GM12878 (cell line): ENCODE results near the gene CDKN2B-AS1. TPM values are rescaled to one million over a fixed set of nuclear protein-coding genes. Genes with fewer than 3 reads are reported as not detected.

ENCODE experiments used
- ATAC-seq: fragments of 200-7000 bp; cut with Tn5 transposase; 3 replicates; pipeline ENCODE4 v1.9.1; 2020; ENCODE audit warnings: mild to moderate bottlenecking, moderate library complexity
- BruUV-seq: library from RNA; stranded (reverse); fragments of 400-500 nt; replicated peaks from 2 replicates; lab custom pipeline; 2021; lab: Mats Ljungman, UMichigan
- CTCF ChIA-PET: fragments of 300-600 bp; sonication (Branson Sonifier 250); formaldehyde crosslinking; extraction: SDS; loops from one replicate; lab custom pipeline; 2021; ENCODE audit warnings: inconsistent platforms; lab: Yijun Ruan, JAX
- POLR2A ChIA-PET: fragments of 350-600 bp; formaldehyde crosslinking; extraction: SDS; loops from one replicate; lab custom pipeline; 2021; ENCODE audit warnings: inconsistent platforms; lab: Charles Lee
- RAD21 ChIA-PET: fragments of 300-600 bp; sonication (Branson Sonifier 250); formaldehyde crosslinking; loops from one replicate; lab custom pipeline; 2023; ENCODE audit warnings: antibody characterized with exemption; ENCODE audit not compliant: unreplicated experiment; lab: Charles Lee
- SMC1A ChIA-PET: fragments of 300-600 bp; sonication (Branson Sonifier 250); formaldehyde crosslinking; loops from one replicate; lab custom pipeline; 2023; ENCODE audit not compliant: unreplicated experiment, uncharacterized antibody; lab: Charles Lee
- DNase-seq: peaks from one replicate; pipeline ENCODE4 v3.0.0-alpha.2; 2011; ENCODE audit warnings: low read depth, low spot score
- FAIRE-seq: peaks from 3 replicates; lab custom pipeline; 2011; peaks lifted over from hg19 to GRCh38; lab: Jason Lieb, UNC
- H2AFZ ChIP-seq: 2 replicates; pipeline ENCODE4 v1.6.0; 2011; ENCODE audit warnings: low read depth, low read length, control low read depth; ENCODE audit not compliant: control insufficient read depth
- H3K27ac ChIP-seq: 2 replicates; pipeline ENCODE4 v1.5.1; 2011; ENCODE audit warnings: control low read depth; ENCODE audit not compliant: control insufficient read depth, insufficient read depth
- H3K27me3 ChIP-seq, 2 experiments: replicated peaks in 1 of 2; 2 replicates each; pipeline versions ENCODE4 v1.6.0 to v1.6.1; 2011; ENCODE audit warnings: low read length in 1 of 2; ENCODE audit not compliant: control insufficient read depth in 2 of 2, insufficient read depth in 2 of 2
- H3K36me3 ChIP-seq, 2 experiments: 2 replicates each; pipeline ENCODE4 v1.5.1; 2011; ENCODE audit warnings: low read length in 1 of 2; ENCODE audit not compliant: control insufficient read depth in 2 of 2, insufficient read depth in 2 of 2
- H3K4me1 ChIP-seq: 2 replicates; pipeline ENCODE4 v1.6.1; 2011; ENCODE audit warnings: mild to moderate bottlenecking, low read length, moderate library complexity, mixed read lengths; ENCODE audit not compliant: control insufficient read depth, insufficient read depth
- H3K4me2 ChIP-seq: 2 replicates; pipeline ENCODE4 v1.6.0; 2011; ENCODE audit warnings: control low read depth; ENCODE audit not compliant: control insufficient read depth, insufficient read depth
- H3K4me3 ChIP-seq: fragments of 200-600 bp; sonication (generic); 2 replicates; pipeline ENCODE4 v1.5.1; 2016
- H3K79me2 ChIP-seq: 2 replicates; pipeline ENCODE4 v1.6.0; 2011; ENCODE audit warnings: low read length; ENCODE audit not compliant: control insufficient read depth, insufficient read depth
- H3K9ac ChIP-seq: 2 replicates; pipeline ENCODE4 v1.8.0; 2011; ENCODE audit warnings: low read length, control low read depth, mixed read lengths; ENCODE audit not compliant: control insufficient read depth, insufficient read depth
- H3K9me3 ChIP-seq: replicated peaks from 3 replicates; pipeline ENCODE4 v1.5.1; 2011; ENCODE audit warnings: mild to moderate bottlenecking, low read length; ENCODE audit not compliant: control insufficient read depth, insufficient read depth
- H4K20me1 ChIP-seq: 2 replicates; pipeline ENCODE4 v1.6.0; 2011; ENCODE audit not compliant: control insufficient read depth, insufficient read depth
- EED ChIP-seq: sonication (generic); IDR thresholded peaks from 2 replicates; pipeline ENCODE4 v1.6.1; 2016; ENCODE audit warnings: antibody characterized with exemption, low read depth
- NFYB ChIP-seq: IDR thresholded peaks from 2 replicates; pipeline ENCODE4 v1.6.1; 2011; ENCODE audit warnings: low read depth, mild to moderate bottlenecking, low read length, improper control_type of control experiment, moderate library complexity; ENCODE audit not compliant: insufficient read depth
- NRF1 ChIP-seq: conservative IDR thresholded peaks from 2 replicates; pipeline ENCODE4 v1.6.1; 2011; ENCODE audit warnings: mild to moderate bottlenecking, low read depth, low read length, improper control_type of control experiment
- SUPT20H ChIP-seq: IDR thresholded peaks from 2 replicates; pipeline ENCODE4 v1.6.1; 2011; ENCODE audit warnings: low read depth, mild to moderate bottlenecking, low read length, moderate library complexity, borderline replicate concordance; ENCODE audit not compliant: control insufficient read depth
- TCF12 ChIP-seq: IDR thresholded peaks from 2 replicates; pipeline ENCODE4 v1.6.1; 2011; ENCODE audit warnings: low read depth, mild to moderate bottlenecking, low read length
- WGBS: methylation state at CpG from one replicate; pipeline ENCODE4 v1.1.6; 2016; ENCODE audit warnings: low lambda C conversion rate; ENCODE audit not compliant: insufficient replicate concordance, insufficient coverage; ENCODE audit errors: missing lambda C conversion rate; 5-methylcytosine and 5-hydroxymethylcytosine counted together
- in situ Hi-C: fragments of 300-500 bp; cut with MboI; formaldehyde crosslinking; loops from 9 replicates; pipeline ENCODE4 v1.14.3; 2018; ENCODE audit warnings: mixed read lengths
- intact Hi-C: fragments of 100-400 bp; cut with micrococcal nuclease; formaldehyde crosslinking; loops from one replicate; pipeline ENCODE4 v1.14.2; 2022; ENCODE audit not compliant: unreplicated experiment
- polyA plus RNA-seq, 11 experiments: library from polyadenylated mRNA; depleted of rRNA in 4 of 11; unstranded in 6 of 11; stranded (reverse) in 5 of 11; fragments of >200 nt; fragmentation: Nextera tagmentation in 4 of 11; fragmentation: Illumina TruSeq in 1 of 11; extraction: Ambion mirVana in 4 of 11; extraction: Trizol in 1 of 11; gene quantifications; 1 replicate in 1 of 11; 2 replicates in 10 of 11; pipeline versions ENCODE4 v1.2.1 to v1.2.3, GENCODE V29; 2011 to 2016; ENCODE audit warnings: inconsistent platforms in 2 of 11, missing spikeins in 2 of 11, low read depth in 1 of 11
- total RNA-seq, 4 experiments: library from RNA; depleted of rRNA in 3 of 4; stranded (reverse); fragments of >200 nt in 3 of 4; fragmentation: Illumina TruSeq in 1 of 4; extraction: Trizol in 1 of 4; gene quantifications; 2 replicates each; pipeline versions ENCODE4 v1.2.1 to v1.2.3, GENCODE V29; 2013 to 2021
- TF ChIP-seq, protein P1 (sequence below): fragments of 450-650 bp; formaldehyde crosslinking; IDR thresholded peaks from 2 replicates; pipeline ENCODE4 v1.4.0; 2020; ENCODE audit warnings: mild to moderate bottlenecking, moderate library complexity
- TF ChIP-seq, protein P2 (sequence below): IDR thresholded peaks from 2 replicates; pipeline ENCODE4 v1.6.1; 2011; ENCODE audit warnings: borderline replicate concordance, low read depth, mild to moderate bottlenecking, moderate library complexity, low read length; ENCODE audit not compliant: insufficient read depth, poor library complexity, severe bottlenecking
- TF ChIP-seq, protein P3 (sequence below): fragments of 450-650 bp; conservative IDR thresholded peaks from 2 replicates; pipeline ENCODE4 v1.6.1; 2017; ENCODE audit warnings: mild to moderate bottlenecking, moderate library complexity

The CDKN2B-AS1 gene
- total and polyA plus RNA-seq, 10 of the 15 experiments (the other 5 are each of a cell fraction or from before 2014, with no cell fraction given): 0.22 to 2.2 (median 1.0) TPM; not detected in 1

DNA sequence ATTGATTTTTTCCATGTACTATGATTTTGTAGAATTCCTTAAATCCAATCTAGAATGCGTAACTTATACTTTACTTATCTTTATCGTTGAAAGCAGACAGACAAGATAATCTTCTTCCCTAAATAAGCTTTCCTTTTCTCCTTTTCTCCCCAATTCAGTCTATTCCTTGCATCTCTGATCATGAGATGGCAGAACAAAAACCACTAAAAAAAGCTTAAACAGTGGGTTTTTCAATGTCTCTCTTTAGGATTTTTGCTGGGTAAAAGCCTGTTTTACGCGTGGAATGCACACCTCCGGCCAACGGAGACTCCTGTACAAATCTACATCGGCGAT lies 13.8 kb downstream of the CDKN2B-AS1 start (continued):
- TF ChIP-seq, protein P1, sequence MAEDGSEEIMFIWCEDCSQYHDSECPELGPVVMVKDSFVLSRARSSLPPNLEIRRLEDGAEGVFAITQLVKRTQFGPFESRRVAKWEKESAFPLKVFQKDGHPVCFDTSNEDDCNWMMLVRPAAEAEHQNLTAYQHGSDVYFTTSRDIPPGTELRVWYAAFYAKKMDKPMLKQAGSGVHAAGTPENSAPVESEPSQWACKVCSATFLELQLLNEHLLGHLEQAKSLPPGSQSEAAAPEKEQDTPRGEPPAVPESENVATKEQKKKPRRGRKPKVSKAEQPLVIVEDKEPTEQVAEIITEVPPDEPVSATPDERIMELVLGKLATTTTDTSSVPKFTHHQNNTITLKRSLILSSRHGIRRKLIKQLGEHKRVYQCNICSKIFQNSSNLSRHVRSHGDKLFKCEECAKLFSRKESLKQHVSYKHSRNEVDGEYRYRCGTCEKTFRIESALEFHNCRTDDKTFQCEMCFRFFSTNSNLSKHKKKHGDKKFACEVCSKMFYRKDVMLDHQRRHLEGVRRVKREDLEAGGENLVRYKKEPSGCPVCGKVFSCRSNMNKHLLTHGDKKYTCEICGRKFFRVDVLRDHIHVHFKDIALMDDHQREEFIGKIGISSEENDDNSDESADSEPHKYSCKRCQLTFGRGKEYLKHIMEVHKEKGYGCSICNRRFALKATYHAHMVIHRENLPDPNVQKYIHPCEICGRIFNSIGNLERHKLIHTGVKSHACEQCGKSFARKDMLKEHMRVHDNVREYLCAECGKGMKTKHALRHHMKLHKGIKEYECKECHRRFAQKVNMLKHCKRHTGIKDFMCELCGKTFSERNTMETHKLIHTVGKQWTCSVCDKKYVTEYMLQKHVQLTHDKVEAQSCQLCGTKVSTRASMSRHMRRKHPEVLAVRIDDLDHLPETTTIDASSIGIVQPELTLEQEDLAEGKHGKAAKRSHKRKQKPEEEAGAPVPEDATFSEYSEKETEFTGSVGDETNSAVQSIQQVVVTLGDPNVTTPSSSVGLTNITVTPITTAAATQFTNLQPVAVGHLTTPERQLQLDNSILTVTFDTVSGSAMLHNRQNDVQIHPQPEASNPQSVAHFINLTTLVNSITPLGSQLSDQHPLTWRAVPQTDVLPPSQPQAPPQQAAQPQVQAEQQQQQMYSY: no peak

GRCh38 chr9:22008717-22009505 lies 14.3 kb downstream of the CDKN2B-AS1 start, which contains the start of gene CDKN2B:
CDKN2B (minus strand) TSS chr9:22009305; CDS start chr9:22008953, 352 bp downstream.
- ChIA-PET SMC1A (interaction anchor here (0.6 to 5.6 kb wide), 25 partner anchors 13 to 443 kb away, joined by 3 to 121 read pairs (median 5); partner anchors contain the start of gene CDKN2B-AS1), RAD21 (interaction anchor here (0.7 to 3.3 kb wide), 19 partner anchors 11 to 444 kb away, joined by 3 to 49 read pairs (median 4); partner anchors contain the start of genes CDKN2A, CDKN2B-AS1 and MTAP), CTCF (interaction anchor here (0.7 to 6.1 kb wide), 41 partner anchors 8 to 826 kb away, joined by 3 to 179 read pairs (median 4); partner anchors contain the start of genes CDKN2A and CDKN2B-AS1), POLR2A (interaction anchor here (1.5 kb wide), 1 partner anchor 197 kb away, joined by 4 read pairs; no protein-coding TSS in a partner anchor)
- H3K4me3 ChIP-seq: peak within 1 kb of the TSS; percentile 66
- in situ Hi-C loops: loop anchor here (5.0 kb wide), 1 partner anchor 192 kb away; no protein-coding TSS in a partner anchor
- BruUV-seq: no TSS peak
- no peaks in the 10 kb centered on the region for H4K20me1 ChIP-seq
- DNase-seq (no peak), ATAC-seq (peak; percentile 98), FAIRE-seq (peak; percentile 81)
- peak within 1 kb of the TSS; percentile 85 for H3K4me2 ChIP-seq
- no peaks in the 10 kb centered on the region for H3K79me2 ChIP-seq
- peak within 1 kb of the TSS; percentile 48 for H3K9ac ChIP-seq
- H3K36me3 ChIP-seq: no peaks in the 10 kb centered on the region
- WGBS: 38% methylated on average over 72 of the region's 86 CpGs
- intact Hi-C loops: loop anchor here (1.0 to 5.0 kb wide), 2 partner anchors 177 to 195 kb away; no protein-coding TSS in a partner anchor
- H3K9me3 ChIP-seq: no peaks in the 10 kb centered on the region
- H3K4me1 ChIP-seq: peaks cover 11% of the 10 kb centered on the region
- peak within 1 kb of the TSS; percentile 90 for H2AFZ ChIP-seq
- no peak within 1 kb of the TSS for H3K27ac ChIP-seq
- peaks cover 0 to 2% of the 10 kb centered on the region in 2 experiments; a peak in 1 of 4 replicates for H3K27me3 ChIP-seq
- TF ChIP-seq NFYB: no peak
- TF ChIP-seq SUPT20H: no peak
- peak; percentile 45 for TF ChIP-seq NRF1
- peak; percentile 54; the same call in 1 of the 2 replicates for TF ChIP-seq TCF12
- peak; percentile 60 for TF ChIP-seq EED
- TF ChIP-seq, protein P2, sequence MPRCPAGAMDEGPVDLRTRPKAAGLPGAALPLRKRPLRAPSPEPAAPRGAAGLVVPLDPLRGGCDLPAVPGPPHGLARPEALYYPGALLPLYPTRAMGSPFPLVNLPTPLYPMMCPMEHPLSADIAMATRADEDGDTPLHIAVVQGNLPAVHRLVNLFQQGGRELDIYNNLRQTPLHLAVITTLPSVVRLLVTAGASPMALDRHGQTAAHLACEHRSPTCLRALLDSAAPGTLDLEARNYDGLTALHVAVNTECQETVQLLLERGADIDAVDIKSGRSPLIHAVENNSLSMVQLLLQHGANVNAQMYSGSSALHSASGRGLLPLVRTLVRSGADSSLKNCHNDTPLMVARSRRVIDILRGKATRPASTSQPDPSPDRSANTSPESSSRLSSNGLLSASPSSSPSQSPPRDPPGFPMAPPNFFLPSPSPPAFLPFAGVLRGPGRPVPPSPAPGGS: no peak
- TF ChIP-seq, protein P3, sequence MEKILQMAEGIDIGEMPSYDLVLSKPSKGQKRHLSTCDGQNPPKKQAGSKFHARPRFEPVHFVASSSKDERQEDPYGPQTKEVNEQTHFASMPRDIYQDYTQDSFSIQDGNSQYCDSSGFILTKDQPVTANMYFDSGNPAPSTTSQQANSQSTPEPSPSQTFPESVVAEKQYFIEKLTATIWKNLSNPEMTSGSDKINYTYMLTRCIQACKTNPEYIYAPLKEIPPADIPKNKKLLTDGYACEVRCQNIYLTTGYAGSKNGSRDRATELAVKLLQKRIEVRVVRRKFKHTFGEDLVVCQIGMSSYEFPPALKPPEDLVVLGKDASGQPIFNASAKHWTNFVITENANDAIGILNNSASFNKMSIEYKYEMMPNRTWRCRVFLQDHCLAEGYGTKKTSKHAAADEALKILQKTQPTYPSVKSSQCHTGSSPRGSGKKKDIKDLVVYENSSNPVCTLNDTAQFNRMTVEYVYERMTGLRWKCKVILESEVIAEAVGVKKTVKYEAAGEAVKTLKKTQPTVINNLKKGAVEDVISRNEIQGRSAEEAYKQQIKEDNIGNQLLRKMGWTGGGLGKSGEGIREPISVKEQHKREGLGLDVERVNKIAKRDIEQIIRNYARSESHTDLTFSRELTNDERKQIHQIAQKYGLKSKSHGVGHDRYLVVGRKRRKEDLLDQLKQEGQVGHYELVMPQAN: peak; percentile 41
